HepG2 (cell line): ENCODE data around the gene GRID1.

ENCODE experiments used
- HDAC2 ChIP-seq: sonication (generic); formaldehyde crosslinking; IDR thresholded peaks from 2 replicates; pipeline ENCODE4 v1.4.0; 2020; ENCODE audit warnings: missing genetic modification reagents
- IRF2 ChIP-seq: IDR thresholded peaks from 2 replicates; pipeline ENCODE4 v1.6.1; 2018; ENCODE audit warnings: missing genetic modification reagents, missing compliant biosample characterization

GRCh38 chr10:86177537-86178155 lies 188.9 kb downstream of the GRID1 start:
- TF ChIP-seq IRF2 (CRISPR knock-in tag) (no peak), HDAC2 (CRISPR knock-in tag) (no peak)
